Tibial artery (tissue), 4 donors: ENCODE measurements around the gene AEBP2.

ENCODE experiments used
- DNase-seq, 2 donors: peaks; one replicate each; pipeline ENCODE4 v3.0.0-alpha.2; 2019
- H3K27ac ChIP-seq, 2 donors: fragments of 200-600 bp; sonication (generic) in 1 of 2; 1 replicate in 1 of 2; 2 replicates in 1 of 2; pipeline ENCODE4 v1.5.1; 2018 to 2019; ENCODE audit warnings: mild to moderate bottlenecking in 1 of 2
- H3K27me3 ChIP-seq, 2 donors: fragments of 200-600 bp; sonication (generic) in 1 of 2; one replicate each; pipeline versions ENCODE4 v1.5.1 to v1.6.0; 2016 to 2019
- H3K36me3 ChIP-seq, 3 donors: fragments of 200-600 bp; sonication (generic) in 2 of 3; one replicate each; pipeline ENCODE4 v1.5.1; 2016 to 2019; ENCODE audit warnings: mild to moderate bottlenecking in 2 of 3
- H3K4me1 ChIP-seq, 4 donors: fragments of 200-600 bp; sonication (generic) in 2 of 4; 1 replicate in 3 of 4; 2 replicates in 1 of 4; pipeline ENCODE4 v1.5.1; 2016 to 2019
- H3K4me3 ChIP-seq, 2 donors: fragments of 200-600 bp; sonication (generic) in 1 of 2; 1 replicate in 1 of 2; 2 replicates in 1 of 2; pipeline ENCODE4 v1.5.1; 2018 to 2019; ENCODE audit warnings: mild to moderate bottlenecking in 2 of 2
- H3K9me3 ChIP-seq, 3 donors: fragments of 200-600 bp; sonication (generic) in 1 of 3; one replicate each; pipeline ENCODE4 v1.5.1; 2016 to 2019
- CTCF ChIP-seq, 2 experiments: fragments of 200-600 bp in 1 of 2; fragments of 450-650 bp in 1 of 2; IDR thresholded peaks; one replicate each; pipeline ENCODE4 v1.5.1; 2017 to 2019; ENCODE audit warnings: antibody characterized with exemption in 2 of 2, mild to moderate bottlenecking in 1 of 2, moderate library complexity in 1 of 2
- intact Hi-C: fragments of 100-400 bp; cut with DNase I; formaldehyde crosslinking; loops from one replicate; pipeline ENCODE4 v1.15.0; 2023; ENCODE audit warnings: low total_unique reads

The AEBP2 gene

GRCh38 chr12:19444097-19444496 is 4.8 kb downstream of the AEBP2 start:
- H3K36me3 ChIP-seq: peaks cover 0 to 5% (median 4%) of the 10 kb centered on the region in 3 donors
- H3K27me3 ChIP-seq: no peaks in the 10 kb centered on the region
- DNase-seq: peak in 1 of 2 donors; percentile 24
- no peaks in the 10 kb centered on the region for H3K9me3 ChIP-seq
- no peak overlapping the region for H3K4me3 ChIP-seq
- H3K4me1 ChIP-seq: peaks cover 0 to 68% (median 24%) of the 10 kb centered on the region in 4 donors
- no peak overlapping the region for H3K27ac ChIP-seq
- no peak for TF ChIP-seq CTCF (IDR thresholded peaks at IDR 0.05)
- intact Hi-C loops: no loop called here

- H3K27ac ChIP-seq: no peak overlapping the region
- no peaks in the 10 kb centered on the region for H3K9me3 ChIP-seq
- no peak overlapping the region for H3K4me3 ChIP-seq
- no peak for TF ChIP-seq CTCF (IDR thresholded peaks at IDR 0.05)
- DNase-seq: no peak
- intact Hi-C loops: no loop called here
- peaks cover 0 to 5% (median 0%) of the 10 kb centered on the region in 3 donors for H3K36me3 ChIP-seq
- peaks cover 0 to 93% (median 27%) of the 10 kb centered on the region in 4 donors for H3K4me1 ChIP-seq
- H3K27me3 ChIP-seq: no peaks in the 10 kb centered on the region
These were observed 8.1 kb downstream of the AEBP2 start for GRCh38 chr12:19447386-19447785.

- no peak for DNase-seq
- Histone ChIP-seq H3K27ac (peak overlapping the region; percentile 51 to 52), H3K4me3 (no peak overlapping the region), H3K36me3 (no peaks in the 10 kb centered on the region), H3K27me3 (no peaks in the 10 kb centered on the region), H3K9me3 (no peaks in the 10 kb centered on the region), H3K4me1 (peaks cover 0 to 88% (median 15%) of the 10 kb centered on the region in 4 donors)
- TF ChIP-seq CTCF (IDR thresholded peaks at IDR 0.05): no peak
- intact Hi-C loops: no loop called here
These were observed 10.5 kb downstream of the AEBP2 start for GRCh38 chr12:19449814-19450213.

- Histone ChIP-seq H3K9me3 (no peaks in the 10 kb centered on the region), H3K27ac (peak overlapping the region; percentile 51 to 52), H3K4me3 (no peak overlapping the region), H3K4me1 (peaks cover 0 to 87% (median 14%) of the 10 kb centered on the region in 4 donors), H3K27me3 (no peaks in the 10 kb centered on the region), H3K36me3 (no peaks in the 10 kb centered on the region)
- DNase-seq: peak in 1 of 2 donors; percentile 46
- TF ChIP-seq CTCF (IDR thresholded peaks at IDR 0.05): no peak
- intact Hi-C loops: no loop called here
These were observed 11.1 kb downstream of the AEBP2 start for GRCh38 chr12:19450362-19450761.

- DNase-seq: peak in 1 of 2 donors; percentile 47
- no peak for TF ChIP-seq CTCF (IDR thresholded peaks at IDR 0.05)
- H3K27ac ChIP-seq: peak overlapping the region; percentile 8 to 52
These were observed 11.9 kb downstream of the AEBP2 start for GRCh38 chr12:19451196-19451595.

GRCh38 chr12:19453961-19454360 is 14.7 kb downstream of the AEBP2 start:
- Histone ChIP-seq H3K27me3 (no peaks in the 10 kb centered on the region), H3K4me3 (no peak overlapping the region), H3K9me3 (no peaks in the 10 kb centered on the region), H3K4me1 (peaks cover 0 to 94% (median 25%) of the 10 kb centered on the region in 4 donors), H3K27ac (no peak overlapping the region), H3K36me3 (no peaks in the 10 kb centered on the region)
- intact Hi-C loops: no loop called here
- DNase-seq: no peak
- no peak for TF ChIP-seq CTCF (IDR thresholded peaks at IDR 0.05)

More at GRCh38 chr12:19451196-19451595, 11.9 kb downstream of the AEBP2 start:
- H3K9me3 ChIP-seq: no peaks in the 10 kb centered on the region
- no peaks in the 10 kb centered on the region for H3K27me3 ChIP-seq
- H3K4me1 ChIP-seq: peaks cover 0 to 87% (median 14%) of the 10 kb centered on the region in 4 donors
- no peak overlapping the region for H3K4me3 ChIP-seq
- H3K36me3 ChIP-seq: no peaks in the 10 kb centered on the region
- intact Hi-C loops: no loop called here
